OCI-LY7 (cell line): ENCODE data around the gene CMTM7. TPM values are rescaled to one million over a fixed set of nuclear protein-coding genes. Genes with fewer than 3 reads are reported as not detected.

ENCODE experiments used
- BruUV-seq: library from RNA; stranded (reverse); fragments of 400-500 nt; replicated peaks from 2 replicates; lab custom pipeline; 2021; lab: Mats Ljungman, UMichigan
- CTCF ChIA-PET: fragments of 300-600 bp; sonication (Branson Sonifier 250); formaldehyde crosslinking; loops from one replicate; lab custom pipeline; 2022; ENCODE audit warnings: antibody characterized with exemption; ENCODE audit not compliant: unreplicated experiment; lab: Charles Lee
- POLR2A ChIA-PET: fragments of 300-600 bp; sonication (Branson Sonifier 250); formaldehyde crosslinking; loops from one replicate; lab custom pipeline; 2022; ENCODE audit warnings: antibody characterized with exemption; lab: Charles Lee
- DNase-seq: peaks from one replicate; pipeline ENCODE4 v3.0.0-alpha.2; 2015; ENCODE audit warnings: low spot score
- H2AFZ ChIP-seq: fragments of 200-600 bp; sonication (generic), shearing (Covaris generic); 2 replicates; pipeline ENCODE4 v1.6.1; 2014; ENCODE audit warnings: mild to moderate bottlenecking, antibody characterized with exemption, low read length, moderate library complexity
- H3K27ac ChIP-seq: fragments of 200-600 bp; sonication (generic); 2 replicates; pipeline ENCODE4 v1.5.1; 2014; ENCODE audit warnings: mixed run types, low read depth, mild to moderate bottlenecking, moderate library complexity, low read length, inconsistent platforms; ENCODE audit not compliant: poor library complexity, severe bottlenecking
- H3K36me3 ChIP-seq: fragments of 200-600 bp; sonication (generic); 2 replicates; pipeline ENCODE4 v1.6.1; 2014; ENCODE audit warnings: mild to moderate bottlenecking, antibody characterized with exemption, low read length, moderate library complexity, mixed read lengths; ENCODE audit not compliant: insufficient read depth
- H3K4me1 ChIP-seq: fragments of 200-600 bp; sonication (generic); 2 replicates; pipeline ENCODE4 v1.5.1; 2014; ENCODE audit warnings: mild to moderate bottlenecking, low read length; ENCODE audit not compliant: insufficient read depth, poor library complexity, severe bottlenecking
- H3K4me2 ChIP-seq: fragments of 200-600 bp; sonication (generic); 2 replicates; pipeline ENCODE4 v1.6.1; 2014; ENCODE audit warnings: mild to moderate bottlenecking, low read length
- H3K4me3 ChIP-seq: fragments of 200-600 bp; sonication (generic); 2 replicates; pipeline ENCODE4 v1.5.1; 2014; ENCODE audit warnings: mild to moderate bottlenecking, low read depth, low read length; ENCODE audit not compliant: poor library complexity, severe bottlenecking
- H3K79me2 ChIP-seq: fragments of 200-600 bp; sonication (generic); 2 replicates; pipeline ENCODE4 v1.6.1; 2016; ENCODE audit warnings: low read depth, mild to moderate bottlenecking, low read length, moderate library complexity, mixed read lengths; ENCODE audit not compliant: insufficient read depth
- H3K9me2 ChIP-seq: fragments of 200-600 bp; sonication (generic); 2 replicates; pipeline ENCODE4 v1.6.1; 2016; ENCODE audit warnings: mild to moderate bottlenecking, low read length, mixed read lengths; ENCODE audit not compliant: insufficient read depth
- H3K9me3 ChIP-seq: fragments of 200-600 bp; sonication (generic); 2 replicates; pipeline ENCODE4 v1.6.1; 2014; ENCODE audit warnings: mild to moderate bottlenecking, mixed run types, low read length, mixed read lengths
- H4K20me1 ChIP-seq: fragments of 200-600 bp; sonication (generic); 2 replicates; pipeline ENCODE4 v1.6.1; 2014; ENCODE audit warnings: mild to moderate bottlenecking, antibody characterized with exemption, low read length, moderate library complexity, mixed read lengths; ENCODE audit not compliant: insufficient read depth
- CTCF ChIP-seq: fragments of 200-600 bp; sonication (generic); conservative IDR thresholded peaks from 2 replicates; pipeline ENCODE4 v1.5.1; 2014; ENCODE audit warnings: mild to moderate bottlenecking, antibody characterized with exemption, low read length, moderate library complexity, mixed read lengths
- EZH2phosphoT487 ChIP-seq: fragments of 200-600 bp; sonication (generic); IDR thresholded peaks from 2 replicates; pipeline ENCODE4 v1.6.1; 2018; ENCODE audit warnings: low read depth, borderline replicate concordance, mild to moderate bottlenecking, mixed run types, antibody characterized with exemption, low read length, moderate library complexity, mixed read lengths
- intact Hi-C: fragments of 100-400 bp; cut with micrococcal nuclease; formaldehyde crosslinking; loops from one replicate; pipeline ENCODE4 v1.10.0; 2022; ENCODE audit not compliant: unreplicated experiment
- total RNA-seq, 2 experiments: library from RNA; depleted of rRNA in 1 of 2; stranded (reverse); fragments of >200 nt in 1 of 2; shearing (Covaris generic) in 1 of 2; gene quantifications; 2 replicates each; pipeline ENCODE4 v1.2.3, GENCODE V29; 2014 to 2022

CMTM7 gene
- total RNA-seq, 2 experiments from 2014 or later: 16.0 to 19.0 TPM

- Histone ChIP-seq H3K9me3 (no peaks in the 10 kb centered on the region), H2AFZ (no peak overlapping the region), H3K79me2 (no peaks in the 10 kb centered on the region), H3K27ac (no peak overlapping the region), H3K4me2 (no peak overlapping the region; the same call in 1 of the 2 replicates), H4K20me1 (no peaks in the 10 kb centered on the region), H3K9me2 (no peaks in the 10 kb centered on the region), H3K4me1 (peaks cover 6% of the 10 kb centered on the region), H3K4me3 (no peak overlapping the region), H3K36me3 (no peaks in the 10 kb centered on the region)
- BruUV-seq: no TSS peak
- DNase-seq: no peak
- no peak for TF ChIP-seq CTCF
- TF ChIP-seq EZH2phosphoT487: no peak
- ChIA-PET POLR2A (interaction anchor here (0.6 to 1.5 kb wide), 5 partner anchors 18 to 121 kb away, joined by 3 to 7 read pairs (median 4); no protein-coding TSS in a partner anchor), CTCF (interaction anchor here (0.9 kb wide), 1 partner anchor 97 kb away, joined by 3 read pairs; no protein-coding TSS in a partner anchor)
- intact Hi-C loops: loop anchor here (10.0 kb wide), 1 partner anchor 313 kb away; the partner anchor contains the start of gene CNOT10
These were observed 20.0 kb upstream of the CMTM7 start for GRCh38 chr3:32371461-32372212.

DNA sequence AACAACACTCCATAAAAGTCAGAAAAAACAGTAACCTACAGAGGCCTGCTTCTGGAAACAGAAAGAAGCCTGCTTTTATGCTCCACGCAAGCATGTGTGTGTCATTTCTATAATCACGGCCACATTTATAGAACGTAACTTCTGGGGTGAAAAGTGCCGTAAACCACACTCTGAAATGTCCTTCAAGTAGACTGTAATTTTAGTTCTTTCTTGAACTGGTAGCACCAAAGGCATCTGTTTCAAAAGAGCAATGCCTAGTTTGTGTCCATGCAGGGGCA lies 19.5 kb upstream of the CMTM7 start:
- no peak overlapping the region; the same call in 1 of the 2 replicates for H3K4me2 ChIP-seq
- no peaks in the 10 kb centered on the region for H3K79me2 ChIP-seq
- H3K36me3 ChIP-seq: no peaks in the 10 kb centered on the region
- no peak overlapping the region for H2AFZ ChIP-seq
- no peaks in the 10 kb centered on the region for H3K9me3 ChIP-seq
- no peak for DNase-seq
- intact Hi-C loops: loop anchor here (10.0 kb wide), 1 partner anchor 313 kb away; the partner anchor contains the start of gene CNOT10
- no peak overlapping the region for H3K27ac ChIP-seq
- peaks cover 6% of the 10 kb centered on the region for H3K4me1 ChIP-seq
- ChIA-PET POLR2A (interaction anchor here (0.6 to 1.5 kb wide), 5 partner anchors 18 to 120 kb away, joined by 3 to 7 read pairs (median 4); no protein-coding TSS in a partner anchor), CTCF (interaction anchor here (0.9 kb wide), 1 partner anchor 96 kb away, joined by 3 read pairs; no protein-coding TSS in a partner anchor)
- H4K20me1 ChIP-seq: no peaks in the 10 kb centered on the region
- H3K9me2 ChIP-seq: no peaks in the 10 kb centered on the region
- BruUV-seq: no TSS peak
- TF ChIP-seq EZH2phosphoT487 (no peak), CTCF (no peak)
- H3K4me3 ChIP-seq: no peak overlapping the region

GRCh38 chr3:32373276-32373675 lies 18.4 kb upstream of the CMTM7 start:
- Histone ChIP-seq H3K4me3 (no peak overlapping the region), H3K4me2 (no peak overlapping the region), H2AFZ (no peak overlapping the region), H3K9me2 (no peaks in the 10 kb centered on the region), H3K4me1 (peaks cover 6% of the 10 kb centered on the region), H3K36me3 (no peaks in the 10 kb centered on the region), H3K79me2 (no peaks in the 10 kb centered on the region), H3K27ac (no peak overlapping the region), H4K20me1 (no peaks in the 10 kb centered on the region), H3K9me3 (no peaks in the 10 kb centered on the region)
- POLR2A ChIA-PET: interaction anchor here (1.6 kb wide), 1 partner anchor 94 kb away, joined by 4 read pairs; no protein-coding TSS in a partner anchor
- intact Hi-C loops: loop anchor here (10.0 kb wide), 1 partner anchor 312 kb away; the partner anchor contains the start of gene CNOT10
- BruUV-seq: no TSS peak
- no peak for TF ChIP-seq EZH2phosphoT487
- no peak for TF ChIP-seq CTCF
- DNase-seq: no peak
- CTCF ChIA-PET: no interaction called here
